GM21423 (cell line): ENCODE measurements around the gene CPA2.
A peak's percentile ranks its signal among the peaks of the same experiment; 100 is the strongest.

Source experiments
- ATAC-seq: cut with Tn5 transposase; IDR thresholded peaks from one replicate; pipeline ENCODE4 v1.9.1; 2021; ENCODE audit warnings: mild to moderate bottlenecking, moderate library complexity; ENCODE audit not compliant: unreplicated experiment

CPA2 gene

GRCh38 chr7:130278860-130279259, 12.2 kb downstream of the CPA2 start:
- ATAC-seq: no peak

GRCh38 chr7:130279286-130279685, 12.6 kb downstream of the CPA2 start:
- no peak for ATAC-seq

DNA sequence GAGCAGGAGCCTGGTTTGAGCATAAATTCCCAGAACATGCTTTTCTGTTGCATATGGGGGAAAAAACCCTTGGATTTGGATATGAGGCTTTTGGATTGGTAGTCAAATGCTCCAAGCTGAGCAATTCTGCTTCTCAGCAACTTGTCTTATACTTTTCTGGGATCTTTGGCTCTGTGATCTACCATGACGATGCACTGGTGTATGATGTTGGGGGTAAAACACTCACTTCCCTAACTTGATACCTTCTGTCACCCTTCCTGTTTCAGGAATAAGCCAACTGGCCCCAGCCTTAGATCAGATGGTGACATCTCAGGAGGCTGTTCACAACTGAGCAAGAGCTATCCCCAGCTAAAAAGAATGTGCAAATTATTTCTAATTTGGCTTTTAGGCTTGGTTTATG, 13.2 kb downstream of the CPA2 start:
- no peak for ATAC-seq

- no peak for ATAC-seq
Observed at GRCh38 chr7:130281260-130281659, 14.6 kb downstream of the CPA2 start.

- ATAC-seq: no peak
Observed at GRCh38 chr7:130286881-130287280, 20.2 kb downstream of the CPA2 start.

- no peak for ATAC-seq
Observed at GRCh38 chr7:130288168-130288567, 21.5 kb downstream of the CPA2 start.

- no peak for ATAC-seq
Observed at GRCh38 chr7:130288829-130289228, 22.2 kb downstream of the CPA2 start.

DNA sequence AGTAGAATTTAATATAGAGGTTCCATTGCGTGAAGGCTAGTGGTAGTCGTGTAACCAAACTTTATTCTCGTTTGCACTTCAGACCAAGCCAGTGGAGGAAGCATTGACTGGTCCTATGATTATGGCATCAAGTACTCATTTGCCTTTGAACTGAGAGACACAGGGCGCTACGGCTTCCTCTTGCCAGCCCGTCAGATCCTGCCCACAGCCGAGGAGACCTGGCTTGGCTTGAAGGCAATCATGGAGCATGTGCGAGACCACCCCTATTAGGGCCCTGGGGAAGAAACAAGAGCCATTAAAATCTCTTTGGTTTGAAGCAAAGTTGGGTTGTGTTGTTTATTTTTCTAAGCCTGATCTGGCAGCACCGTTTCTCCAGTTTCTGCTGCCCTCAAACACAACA, 22.8 kb downstream of the CPA2 start:
- ATAC-seq: no peak

- ATAC-seq: no peak
Observed at GRCh38 chr7:130290745-130291144, 24.1 kb downstream of the CPA2 start.

GRCh38 chr7:130292682-130293257, 26.1 kb downstream of the CPA2 start, which contains the start of gene CPA4:
Gene CPA4 (plus strand): TSS chr7:130293161. CDS start chr7:130293181, 20 bp downstream.
- peak; percentile 39 for ATAC-seq

- ATAC-seq: peak; percentile 58
Observed at GRCh38 chr7:130293521-130293920, 26.9 kb downstream of the CPA2 start.

DNA sequence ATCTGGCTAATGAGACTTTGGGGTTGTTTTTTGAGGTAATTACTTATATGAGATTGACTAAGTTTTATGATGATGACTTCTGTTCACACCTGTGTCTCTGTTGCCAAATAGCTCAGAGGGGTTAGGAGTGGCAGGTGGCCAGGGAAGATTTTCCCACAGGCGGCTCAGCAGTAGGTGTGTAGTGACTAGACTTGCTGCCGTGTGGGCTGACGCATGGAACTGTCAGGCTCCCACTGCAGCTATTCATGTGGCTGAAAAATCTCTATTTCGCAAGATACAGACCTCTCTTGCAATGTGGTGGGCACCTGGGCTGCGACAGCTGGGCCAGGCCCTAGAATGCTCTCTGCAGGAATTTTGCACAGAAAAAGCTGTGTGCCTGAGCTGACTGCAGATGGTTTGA, 27.7 kb downstream of the CPA2 start:
- ATAC-seq: no peak

GRCh38 chr7:130296221-130296951, 29.7 kb downstream of the CPA2 start:
- no peak for ATAC-seq

DNA sequence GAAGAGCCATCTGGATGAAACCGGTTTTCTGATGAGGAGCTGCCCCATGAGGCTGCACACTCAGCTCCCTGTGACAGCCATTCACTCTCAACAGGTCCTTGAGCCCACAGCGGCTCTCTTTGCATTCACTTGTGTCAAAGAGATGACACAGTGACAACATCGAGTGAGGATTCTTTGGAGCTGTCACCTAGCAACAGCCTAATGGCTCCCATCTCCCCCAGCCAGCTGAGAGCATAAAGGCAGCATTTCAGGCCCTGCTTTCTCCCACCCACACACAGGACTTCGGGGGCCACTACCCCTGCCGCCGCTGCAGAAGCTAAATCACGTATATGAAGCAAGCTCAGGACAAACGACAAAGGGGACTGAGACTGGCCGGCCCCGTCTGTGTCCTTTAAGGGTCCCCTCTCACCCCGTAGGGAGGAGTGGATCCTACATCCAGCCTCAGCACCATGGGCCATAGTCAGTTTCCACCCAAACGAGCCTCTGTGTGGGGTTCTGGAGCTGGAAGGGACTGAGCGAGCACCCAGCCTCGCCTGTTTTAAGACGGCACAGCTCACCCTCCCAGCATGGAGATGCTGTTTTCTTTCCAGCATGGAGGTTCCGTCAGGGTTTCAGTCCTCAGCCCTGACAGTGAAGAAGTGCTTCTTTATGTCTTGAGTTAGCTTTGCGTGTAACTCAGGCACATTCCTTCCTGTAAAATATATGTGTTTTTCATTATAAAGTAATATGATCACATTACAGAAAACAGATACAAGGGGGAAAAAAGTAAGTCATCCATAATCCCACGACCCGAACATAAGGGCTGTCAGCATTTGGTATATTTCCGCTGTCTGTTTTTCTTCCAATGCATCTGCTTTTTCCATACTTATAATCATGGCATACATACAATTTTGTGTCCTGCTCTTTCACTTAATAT, 31.2 kb downstream of the CPA2 start:
- no peak for ATAC-seq

DNA sequence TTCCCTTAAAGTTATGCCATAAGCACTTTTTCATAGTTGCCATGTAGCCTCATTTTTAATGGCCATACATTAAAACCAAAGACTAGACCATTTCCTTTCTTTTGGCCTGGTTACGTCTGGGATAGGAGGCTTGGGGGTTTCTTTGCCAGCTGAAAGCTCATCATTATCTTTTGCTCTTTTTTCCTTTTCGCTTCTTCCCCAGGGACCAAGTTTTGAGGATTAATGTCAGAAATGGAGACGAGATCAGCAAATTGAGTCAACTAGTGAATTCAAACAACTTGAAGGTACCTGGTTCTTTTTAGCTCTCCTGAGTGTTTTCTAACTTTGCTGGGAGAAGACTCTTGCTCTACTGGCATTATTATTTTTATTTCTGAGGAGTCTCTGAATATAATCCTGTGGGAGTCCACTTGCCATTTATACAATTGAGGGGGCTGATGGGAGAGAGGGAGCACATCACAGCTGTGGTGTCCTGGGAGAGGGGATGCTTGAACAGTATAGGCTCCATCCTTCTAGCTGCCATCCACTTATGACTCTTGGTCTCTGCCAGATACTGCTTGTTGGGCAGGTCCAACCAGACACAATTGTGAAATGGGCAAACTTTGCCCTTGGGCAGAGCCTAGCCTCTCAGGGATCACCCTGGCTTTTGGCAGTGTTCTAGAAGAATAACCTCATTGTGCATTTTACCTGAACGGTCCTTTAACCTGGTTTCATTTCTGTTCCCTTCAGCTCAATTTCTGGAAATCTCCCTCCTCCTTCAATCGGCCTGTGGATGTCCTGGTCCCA, 32.1 kb downstream of the CPA2 start:
- no peak for ATAC-seq

DNA sequence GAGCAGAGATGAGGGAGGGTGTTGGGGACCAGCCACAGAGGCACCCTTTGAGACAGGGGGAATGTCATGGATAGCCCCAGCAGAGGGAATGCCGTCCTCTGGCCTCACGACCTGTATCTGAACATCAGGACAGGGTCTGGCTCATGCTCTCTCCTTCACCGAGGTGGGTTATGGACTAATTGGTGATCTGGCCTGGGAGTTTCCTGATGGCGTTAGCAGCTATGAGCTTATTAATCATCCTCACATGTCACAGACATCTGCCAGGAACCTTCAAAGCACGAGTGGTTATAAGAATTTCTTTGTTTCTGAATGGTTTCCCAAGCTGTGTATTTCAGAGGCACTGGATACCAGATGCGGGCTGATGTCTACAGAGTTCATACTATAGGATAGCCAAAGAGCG, 33.2 kb downstream of the CPA2 start:
- no peak for ATAC-seq

DNA sequence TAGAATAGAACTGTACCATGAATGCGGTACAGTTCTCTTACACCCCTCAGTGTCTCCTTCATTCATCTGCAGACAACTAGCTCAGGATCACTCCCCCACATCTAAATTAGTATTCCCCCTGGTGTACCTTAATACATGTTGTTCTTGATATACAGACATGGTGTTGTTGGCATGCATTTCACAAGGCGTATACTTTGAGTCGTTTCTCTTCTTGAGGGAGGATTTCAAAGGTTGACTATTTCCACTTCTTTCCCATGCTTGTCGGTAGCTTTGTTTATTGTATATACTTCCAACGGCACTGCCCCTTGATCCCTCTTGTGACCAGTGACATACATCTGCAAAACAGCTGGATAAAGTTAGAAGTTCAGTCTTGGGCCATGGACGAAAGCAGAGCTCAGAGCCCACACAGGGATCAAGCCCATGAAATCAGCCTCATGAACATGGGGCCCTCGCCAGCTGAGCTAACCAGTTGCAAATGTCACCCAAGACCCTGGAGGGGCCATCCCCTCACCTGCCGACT, 34.9 kb downstream of the CPA2 start:
- no peak for ATAC-seq

- ATAC-seq: no peak
Observed at GRCh38 chr7:130302649-130303048, 36.0 kb downstream of the CPA2 start.

GRCh38 chr7:130303127-130303526, 36.5 kb downstream of the CPA2 start:
- ATAC-seq: no peak

- ATAC-seq: no peak
Observed at GRCh38 chr7:130303551-130303950, 36.9 kb downstream of the CPA2 start.

DNA sequence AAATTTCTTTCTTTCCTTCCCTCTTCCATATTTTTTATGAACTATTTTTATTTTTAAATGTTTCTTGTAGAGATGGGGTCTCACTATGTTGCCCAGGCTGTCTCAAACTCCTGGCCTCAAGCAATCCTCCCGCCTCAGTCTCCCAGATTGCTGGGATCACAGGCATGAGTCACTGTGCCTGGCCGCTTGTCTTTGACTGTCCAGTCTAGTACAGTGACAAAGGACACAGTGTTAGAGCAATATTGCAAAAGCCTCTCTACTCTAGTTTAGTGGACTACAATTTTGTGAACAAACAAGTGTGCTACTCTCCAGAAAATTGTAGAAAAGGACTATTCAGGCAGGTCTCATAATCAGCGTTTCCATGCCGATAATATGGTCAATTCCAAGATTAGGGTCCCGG, 37.3 kb downstream of the CPA2 start:
- ATAC-seq: no peak
